Tibial artery (tissue), 4 donors: ENCODE results near the gene YBX2.

Experiments
- DNase-seq, 2 donors: peaks; one replicate each; pipeline ENCODE4 v3.0.0-alpha.2; 2019
- H3K27ac ChIP-seq, 2 donors: fragments of 200-600 bp; sonication (generic) in 1 of 2; 1 replicate in 1 of 2; 2 replicates in 1 of 2; pipeline ENCODE4 v1.5.1; 2018 to 2019; ENCODE audit warnings: mild to moderate bottlenecking in 1 of 2
- H3K27me3 ChIP-seq, 2 donors: fragments of 200-600 bp; sonication (generic) in 1 of 2; one replicate each; pipeline versions ENCODE4 v1.5.1 to v1.6.0; 2016 to 2019
- H3K36me3 ChIP-seq, 3 donors: fragments of 200-600 bp; sonication (generic) in 2 of 3; one replicate each; pipeline ENCODE4 v1.5.1; 2016 to 2019; ENCODE audit warnings: mild to moderate bottlenecking in 2 of 3
- H3K4me1 ChIP-seq, 4 donors: fragments of 200-600 bp; sonication (generic) in 2 of 4; 1 replicate in 3 of 4; 2 replicates in 1 of 4; pipeline ENCODE4 v1.5.1; 2016 to 2019
- H3K4me3 ChIP-seq, 2 donors: fragments of 200-600 bp; sonication (generic) in 1 of 2; 1 replicate in 1 of 2; 2 replicates in 1 of 2; pipeline ENCODE4 v1.5.1; 2018 to 2019; ENCODE audit warnings: mild to moderate bottlenecking in 2 of 2
- H3K9me3 ChIP-seq, 3 donors: fragments of 200-600 bp; sonication (generic) in 1 of 3; one replicate each; pipeline ENCODE4 v1.5.1; 2016 to 2019
- intact Hi-C: fragments of 100-400 bp; cut with DNase I; formaldehyde crosslinking; loops from one replicate; pipeline ENCODE4 v1.15.0; 2023; ENCODE audit warnings: low total_unique reads
- TF ChIP-seq, protein P1 (sequence below), 2 experiments: fragments of 200-600 bp in 1 of 2; fragments of 450-650 bp in 1 of 2; IDR thresholded peaks; one replicate each; pipeline ENCODE4 v1.5.1; 2017 to 2019; ENCODE audit warnings: antibody characterized with exemption in 2 of 2, mild to moderate bottlenecking in 1 of 2, moderate library complexity in 1 of 2

Gene YBX2

DNA sequence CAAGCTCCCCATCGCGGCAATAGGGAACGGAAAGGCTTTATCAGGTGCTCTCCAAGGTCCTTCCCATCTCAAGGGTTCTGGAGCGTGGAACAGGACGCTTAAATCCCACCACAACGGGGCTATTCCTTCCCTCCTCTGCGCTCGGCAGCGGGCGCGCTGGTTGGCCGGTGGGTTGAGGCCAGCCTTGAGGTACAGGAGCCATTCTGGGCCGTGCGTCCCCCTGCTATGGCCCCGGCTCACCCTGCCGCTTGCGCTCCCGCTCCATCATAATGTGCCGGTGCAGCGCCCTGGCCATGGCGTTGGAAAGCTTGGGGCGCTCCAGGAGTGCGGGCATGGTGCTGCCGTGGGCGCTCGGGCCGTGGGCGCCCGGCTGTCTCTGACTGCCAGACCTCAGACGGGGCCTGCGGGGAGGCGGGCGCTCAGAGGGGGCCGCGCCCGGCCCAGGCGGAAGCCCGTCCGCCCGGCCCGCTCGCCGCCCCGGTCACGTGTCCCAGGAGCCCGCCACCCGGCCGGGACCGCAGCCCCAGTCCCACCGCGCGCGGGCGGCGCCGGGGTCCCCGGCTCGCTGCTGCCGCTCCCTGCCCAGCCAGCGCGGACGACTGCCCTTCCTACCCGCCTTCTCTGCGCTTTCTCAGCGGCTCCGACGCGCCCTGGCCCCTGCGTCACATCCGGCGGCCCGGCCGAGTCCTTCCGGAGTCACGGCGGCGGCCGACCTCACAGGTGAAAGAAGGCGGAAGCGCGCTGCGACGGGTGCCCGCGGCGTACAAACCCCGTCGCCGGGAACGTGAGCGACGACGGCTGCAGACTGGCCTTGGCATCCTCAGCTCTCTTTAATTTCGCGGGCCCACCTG lies 20.5 kb upstream of the YBX2 start, which contains the start of gene GPS2:
Gene GPS2 (minus strand): TSS at position 642 of the 851 bp plus-strand sequence. CDS start 308 bp downstream, at position 334.
- H3K36me3 ChIP-seq, result peaks cover 41 to 75% (median 64%) of the 10 kb centered on the region in 3 donors
- peak within 1 kb of the TSS; percentile 77 to 78 for H3K4me3 ChIP-seq
- H3K27ac ChIP-seq, result peak within 1 kb of the TSS; percentile 89 to 92
- intact Hi-C loops, result no loop called here
- no peaks in the 10 kb centered on the region for H3K27me3 ChIP-seq
- TF ChIP-seq, protein P1, sequence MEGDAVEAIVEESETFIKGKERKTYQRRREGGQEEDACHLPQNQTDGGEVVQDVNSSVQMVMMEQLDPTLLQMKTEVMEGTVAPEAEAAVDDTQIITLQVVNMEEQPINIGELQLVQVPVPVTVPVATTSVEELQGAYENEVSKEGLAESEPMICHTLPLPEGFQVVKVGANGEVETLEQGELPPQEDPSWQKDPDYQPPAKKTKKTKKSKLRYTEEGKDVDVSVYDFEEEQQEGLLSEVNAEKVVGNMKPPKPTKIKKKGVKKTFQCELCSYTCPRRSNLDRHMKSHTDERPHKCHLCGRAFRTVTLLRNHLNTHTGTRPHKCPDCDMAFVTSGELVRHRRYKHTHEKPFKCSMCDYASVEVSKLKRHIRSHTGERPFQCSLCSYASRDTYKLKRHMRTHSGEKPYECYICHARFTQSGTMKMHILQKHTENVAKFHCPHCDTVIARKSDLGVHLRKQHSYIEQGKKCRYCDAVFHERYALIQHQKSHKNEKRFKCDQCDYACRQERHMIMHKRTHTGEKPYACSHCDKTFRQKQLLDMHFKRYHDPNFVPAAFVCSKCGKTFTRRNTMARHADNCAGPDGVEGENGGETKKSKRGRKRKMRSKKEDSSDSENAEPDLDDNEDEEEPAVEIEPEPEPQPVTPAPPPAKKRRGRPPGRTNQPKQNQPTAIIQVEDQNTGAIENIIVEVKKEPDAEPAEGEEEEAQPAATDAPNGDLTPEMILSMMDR (IDR thresholded peaks at IDR 0.05), result no peak
- DNase-seq, result peak; percentile 91 to 95
- H3K9me3 ChIP-seq, result no peaks in the 10 kb centered on the region
- peaks cover 0 to 49% (median 35%) of the 10 kb centered on the region in 4 donors for H3K4me1 ChIP-seq

DNA sequence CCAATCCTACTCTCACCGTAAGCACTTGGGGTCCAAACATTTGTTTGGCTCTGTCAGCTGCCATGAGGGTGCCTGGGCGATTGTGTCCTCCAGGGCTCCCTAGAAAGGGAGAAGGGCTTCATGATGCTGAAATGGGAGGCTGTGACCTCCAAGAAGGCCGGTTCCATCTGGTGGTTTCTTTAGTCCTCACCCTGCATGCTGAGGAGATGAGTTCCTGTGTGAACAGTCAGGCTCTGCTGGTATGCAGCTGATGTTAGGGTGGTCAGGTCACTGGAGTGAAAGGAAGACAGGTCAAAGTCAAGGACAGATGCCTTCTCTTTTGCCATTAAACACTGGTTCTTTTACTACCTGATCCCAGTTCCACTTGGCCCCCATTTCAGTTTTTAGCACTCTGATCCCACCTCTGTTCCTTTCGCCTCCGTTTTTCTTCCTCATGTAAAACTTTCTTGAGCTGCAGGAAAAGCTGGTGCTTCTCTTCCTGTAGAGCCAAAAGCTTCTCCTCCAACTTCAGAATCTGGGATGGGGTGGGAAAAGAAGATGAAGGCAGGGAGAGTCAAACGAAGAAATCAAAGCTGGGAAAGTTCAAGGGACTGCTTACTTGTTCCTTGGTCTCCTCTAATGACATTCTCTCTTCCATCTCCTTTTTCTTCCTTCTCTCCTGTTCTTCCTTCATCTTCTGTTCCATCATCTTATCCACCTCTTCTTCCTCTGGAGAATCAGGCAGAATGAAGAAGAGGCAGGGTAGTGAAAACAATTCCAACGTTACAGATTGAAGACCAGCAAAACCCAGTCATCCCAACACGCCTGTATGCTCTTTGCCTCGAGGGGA lies 19.7 kb upstream of the YBX2 start:
- intact Hi-C loops, result no loop called here
- DNase-seq, result no peak
- Histone ChIP-seq H3K36me3 (peaks cover 45 to 77% (median 68%) of the 10 kb centered on the region in 3 donors), H3K4me1 (peaks cover 0 to 58% (median 43%) of the 10 kb centered on the region in 4 donors), H3K9me3 (no peaks in the 10 kb centered on the region), H3K4me3 (peak overlapping the region; percentile 77 to 78), H3K27ac (peak overlapping the region; percentile 89 to 92), H3K27me3 (no peaks in the 10 kb centered on the region)
- TF ChIP-seq, protein P1 (IDR thresholded peaks at IDR 0.05), result no peak

GRCh38 chr17:7313088-7313889 lies 18.9 kb upstream of the YBX2 start:
- intact Hi-C loops, result no loop called here
- no peaks in the 10 kb centered on the region for H3K27me3 ChIP-seq
- peaks cover 45 to 68% (median 60%) of the 10 kb centered on the region in 3 donors for H3K36me3 ChIP-seq
- peaks cover 0 to 62% (median 48%) of the 10 kb centered on the region in 4 donors for H3K4me1 ChIP-seq
- TF ChIP-seq, protein P1 (IDR thresholded peaks at IDR 0.05), result no peak
- H3K9me3 ChIP-seq, result no peaks in the 10 kb centered on the region
- no peak overlapping the region for H3K27ac ChIP-seq
- no peak for DNase-seq
- no peak overlapping the region for H3K4me3 ChIP-seq

DNA sequence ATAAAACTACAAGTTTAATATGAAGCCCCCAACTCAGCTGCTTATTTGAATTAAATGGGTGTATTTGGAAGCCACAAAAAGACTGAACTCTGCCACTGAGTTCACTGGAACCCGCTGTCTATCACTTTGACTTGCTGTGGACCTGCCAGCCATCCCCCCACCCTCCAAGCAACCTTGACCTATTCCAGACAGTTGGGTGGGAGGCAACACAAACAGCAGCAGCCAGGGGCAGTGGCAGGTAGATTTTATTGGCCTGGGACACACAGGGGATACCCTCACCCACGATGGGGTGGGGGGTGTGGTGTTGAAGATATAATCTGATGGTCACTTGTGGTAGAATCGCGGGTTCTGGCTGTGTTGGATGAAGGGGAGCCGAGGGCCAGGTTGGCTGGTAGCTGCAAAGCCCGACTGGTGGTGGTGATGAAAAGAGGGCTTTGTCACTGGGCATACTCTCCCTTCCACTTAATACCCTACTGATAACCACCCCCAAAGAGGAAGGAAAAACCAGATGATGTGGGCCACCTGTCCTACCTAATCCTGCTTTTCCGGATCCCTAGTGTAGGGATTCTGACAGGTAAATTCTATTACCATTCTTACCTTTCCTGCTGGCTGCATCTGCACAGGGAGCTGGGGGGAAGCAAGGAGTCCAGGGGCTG lies 18.1 kb upstream of the YBX2 start:
- Histone ChIP-seq H3K27ac (no peak overlapping the region), H3K4me3 (no peak overlapping the region), H3K36me3 (peaks cover 41 to 61% (median 52%) of the 10 kb centered on the region in 3 donors), H3K9me3 (no peaks in the 10 kb centered on the region), H3K4me1 (peaks cover 0 to 62% (median 48%) of the 10 kb centered on the region in 4 donors), H3K27me3 (no peaks in the 10 kb centered on the region)
- intact Hi-C loops, result no loop called here
- TF ChIP-seq, protein P1 (IDR thresholded peaks at IDR 0.05), result no peak
- DNase-seq, result no peak
